Measurements from ENCODE around the gene SMCHD1. TPM values are rescaled to one million over a fixed set of nuclear protein-coding genes. Genes with fewer than 3 reads are reported as not detected.

Gene SMCHD1
- total RNA-seq, 1 experiment from 2014 or later: 33.0 TPM

- no peak for TF ChIP-seq NR1H2 (CRISPR knock-in tag; IDR thresholded peaks at IDR 0.05)
- no peak for TF ChIP-seq ATF2 (CRISPR knock-in tag; IDR thresholded peaks at IDR 0.05; ENCODE audit: borderline replicate concordance, low read depth)
- no peak for TF ChIP-seq ATF6 (CRISPR knock-in tag; IDR thresholded peaks at IDR 0.05)
- TF ChIP-seq JAZF1 (CRISPR knock-in tag; IDR thresholded peaks at IDR 0.05): no peak
- no peak for TF ChIP-seq RELA (CRISPR knock-in tag; IDR thresholded peaks at IDR 0.05; ENCODE audit: borderline replicate concordance)
- TF ChIP-seq AR (CRISPR knock-in tag; IDR thresholded peaks at IDR 0.05): no peak
- TF ChIP-seq ERG (CRISPR knock-in tag; IDR thresholded peaks at IDR 0.05): no peak
- Mint-ChIP-seq H3K27me3 (ENCODE audit: low read depth) (no peaks in the 10 kb centered on the region), H3K4me3 (no peak overlapping the region), H3K4me1 (peaks cover 18% of the 10 kb centered on the region), H3K9me3 (no peaks in the 10 kb centered on the region), H3K36me3 (peaks cover 43% of the 10 kb centered on the region), H3K27ac (no peak overlapping the region)
- ChIA-PET CTCF (no interaction called here), POLR2A (no interaction called here)
- ATAC-seq (no peak), DNase-seq (ENCODE audit: low spot score) (no peak)
These were observed 53.8 kb downstream of the SMCHD1 start for GRCh38 chr18:2709316-2709715.

DNA sequence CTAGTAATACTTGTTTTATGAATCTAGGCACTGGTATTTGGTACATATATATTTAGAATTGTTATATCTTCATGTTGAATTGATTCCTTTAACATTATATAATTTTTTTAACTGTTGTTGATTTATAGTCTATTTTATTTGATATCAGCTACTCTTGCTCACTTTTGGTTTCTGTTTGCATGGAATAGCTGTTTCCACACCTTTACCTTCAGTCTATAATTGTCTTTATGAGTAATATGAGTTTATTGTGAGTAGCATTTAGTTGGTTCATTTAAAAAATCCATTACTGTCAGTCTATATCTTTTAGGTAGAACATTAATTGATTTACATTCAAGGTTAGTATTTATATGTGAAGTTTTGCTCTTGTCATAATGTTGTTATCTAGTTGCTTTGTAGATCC lies 58.6 kb downstream of the SMCHD1 start:
- H3K4me3 Mint-ChIP-seq: no peak overlapping the region
- DNase-seq (ENCODE audit: low spot score): no peak
- H3K36me3 Mint-ChIP-seq: peaks cover 40% of the 10 kb centered on the region
- ChIA-PET CTCF (no interaction called here), POLR2A (no interaction called here)
- H3K27ac Mint-ChIP-seq: no peak overlapping the region; the same call in 1 of the 2 replicates
- H3K9me3 Mint-ChIP-seq: no peaks in the 10 kb centered on the region
- ATAC-seq: no peak
- no peaks in the 10 kb centered on the region for H3K27me3 Mint-ChIP-seq (ENCODE audit: low read depth)
- TF ChIP-seq NR2C2 (CRISPR knock-in tag; IDR thresholded peaks at IDR 0.05) (no peak), ZNF317 (CRISPR knock-in tag; IDR thresholded peaks at IDR 0.05; ENCODE audit: borderline replicate concordance, low read depth) (no peak), NR1H2 (CRISPR knock-in tag; IDR thresholded peaks at IDR 0.05) (no peak), FOXK1 (CRISPR knock-in tag; IDR thresholded peaks at IDR 0.05) (no peak), NFE2L1 (CRISPR knock-in tag; IDR thresholded peaks at IDR 0.05) (no peak), HMGA2 (CRISPR knock-in tag; IDR thresholded peaks at IDR 0.05) (no peak), CREM (CRISPR knock-in tag; IDR thresholded peaks at IDR 0.05) (no peak), JAZF1 (CRISPR knock-in tag; IDR thresholded peaks at IDR 0.05) (no peak), ESRRA (CRISPR knock-in tag; IDR thresholded peaks at IDR 0.05; ENCODE audit: borderline replicate concordance) (no peak), TP53 (CRISPR knock-in tag; IDR thresholded peaks at IDR 0.05) (no peak), AR (CRISPR knock-in tag; IDR thresholded peaks at IDR 0.05) (no peak)
- TF ChIP-seq, protein P1, sequence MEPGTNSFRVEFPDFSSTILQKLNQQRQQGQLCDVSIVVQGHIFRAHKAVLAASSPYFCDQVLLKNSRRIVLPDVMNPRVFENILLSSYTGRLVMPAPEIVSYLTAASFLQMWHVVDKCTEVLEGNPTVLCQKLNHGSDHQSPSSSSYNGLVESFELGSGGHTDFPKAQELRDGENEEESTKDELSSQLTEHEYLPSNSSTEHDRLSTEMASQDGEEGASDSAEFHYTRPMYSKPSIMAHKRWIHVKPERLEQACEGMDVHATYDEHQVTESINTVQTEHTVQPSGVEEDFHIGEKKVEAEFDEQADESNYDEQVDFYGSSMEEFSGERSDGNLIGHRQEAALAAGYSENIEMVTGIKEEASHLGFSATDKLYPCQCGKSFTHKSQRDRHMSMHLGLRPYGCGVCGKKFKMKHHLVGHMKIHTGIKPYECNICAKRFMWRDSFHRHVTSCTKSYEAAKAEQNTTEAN (CRISPR knock-in tag; IDR thresholded peaks at IDR 0.05): no peak
- TF ChIP-seq, protein P2, sequence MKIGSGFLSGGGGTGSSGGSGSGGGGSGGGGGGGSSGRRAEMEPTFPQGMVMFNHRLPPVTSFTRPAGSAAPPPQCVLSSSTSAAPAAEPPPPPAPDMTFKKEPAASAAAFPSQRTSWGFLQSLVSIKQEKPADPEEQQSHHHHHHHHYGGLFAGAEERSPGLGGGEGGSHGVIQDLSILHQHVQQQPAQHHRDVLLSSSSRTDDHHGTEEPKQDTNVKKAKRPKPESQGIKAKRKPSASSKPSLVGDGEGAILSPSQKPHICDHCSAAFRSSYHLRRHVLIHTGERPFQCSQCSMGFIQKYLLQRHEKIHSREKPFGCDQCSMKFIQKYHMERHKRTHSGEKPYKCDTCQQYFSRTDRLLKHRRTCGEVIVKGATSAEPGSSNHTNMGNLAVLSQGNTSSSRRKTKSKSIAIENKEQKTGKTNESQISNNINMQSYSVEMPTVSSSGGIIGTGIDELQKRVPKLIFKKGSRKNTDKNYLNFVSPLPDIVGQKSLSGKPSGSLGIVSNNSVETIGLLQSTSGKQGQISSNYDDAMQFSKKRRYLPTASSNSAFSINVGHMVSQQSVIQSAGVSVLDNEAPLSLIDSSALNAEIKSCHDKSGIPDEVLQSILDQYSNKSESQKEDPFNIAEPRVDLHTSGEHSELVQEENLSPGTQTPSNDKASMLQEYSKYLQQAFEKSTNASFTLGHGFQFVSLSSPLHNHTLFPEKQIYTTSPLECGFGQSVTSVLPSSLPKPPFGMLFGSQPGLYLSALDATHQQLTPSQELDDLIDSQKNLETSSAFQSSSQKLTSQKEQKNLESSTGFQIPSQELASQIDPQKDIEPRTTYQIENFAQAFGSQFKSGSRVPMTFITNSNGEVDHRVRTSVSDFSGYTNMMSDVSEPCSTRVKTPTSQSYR (CRISPR knock-in tag; IDR thresholded peaks at IDR 0.05): no peak
- peaks cover 19% of the 10 kb centered on the region for H3K4me1 Mint-ChIP-seq
